GM19438 (cell line): Measurements from ENCODE around the gene POU5F1.
"Not testable (repeated sequence)": the region's sequence is repeated elsewhere in the genome, so short reads cannot be mapped to it uniquely, and the experiment has no call there.

Experiments
- ATAC-seq: cut with Tn5 transposase; IDR thresholded peaks from one replicate; pipeline ENCODE4 v1.9.1; 2021; ENCODE audit warnings: low read depth; ENCODE audit not compliant: unreplicated experiment

Gene POU5F1

GRCh38 chr6:31192431-31193105, 22.1 kb upstream of the POU5F1 start:
- ATAC-seq: not testable (repeated sequence)

GRCh38 chr6:31190488-31190887, 20.0 kb upstream of the POU5F1 start:
- ATAC-seq: peak; percentile 65

- not testable (repeated sequence) for ATAC-seq
Observed at GRCh38 chr6:31189223-31189622, 18.7 kb upstream of the POU5F1 start.

GRCh38 chr6:31187780-31188194, 17.3 kb upstream of the POU5F1 start:
- no peak for ATAC-seq

- no peak for ATAC-seq
Observed at GRCh38 chr6:31186052-31186734, 15.7 kb upstream of the POU5F1 start.

- ATAC-seq: not testable (repeated sequence)
Observed at GRCh38 chr6:31185695-31186051, 15.2 kb upstream of the POU5F1 start.

GRCh38 chr6:31183859-31184258, 13.4 kb upstream of the POU5F1 start:
- not testable (repeated sequence) for ATAC-seq

GRCh38 chr6:31183287-31183686, 12.8 kb upstream of the POU5F1 start:
- not testable (repeated sequence) for ATAC-seq

GRCh38 chr6:31180500-31180899, 10.0 kb upstream of the POU5F1 start:
- ATAC-seq: no peak

GRCh38 chr6:31179896-31180295, 9.4 kb upstream of the POU5F1 start:
- ATAC-seq: no peak

GRCh38 chr6:31179042-31179386, 8.5 kb upstream of the POU5F1 start:
- ATAC-seq: no peak

GRCh38 chr6:31178143-31179041, 7.9 kb upstream of the POU5F1 start:
- no peak for ATAC-seq

GRCh38 chr6:31175971-31176370, 5.5 kb upstream of the POU5F1 start:
- no peak for ATAC-seq

GRCh38 chr6:31174378-31174777, 3.9 kb upstream of the POU5F1 start:
- ATAC-seq: no peak

GRCh38 chr6:31173406-31173805, 2.9 kb upstream of the POU5F1 start:
- no peak for ATAC-seq

- ATAC-seq: no peak
Observed at GRCh38 chr6:31172973-31173384, 2.5 kb upstream of the POU5F1 start.

GRCh38 chr6:31171931-31172905, 1.7 kb upstream of the POU5F1 start:
- no peak for ATAC-seq

GRCh38 chr6:31170987-31171671, 647 bp upstream of the POU5F1 start:
- ATAC-seq: no peak

- not testable (repeated sequence) for ATAC-seq
Observed at GRCh38 chr6:31169858-31170599, 453 bp downstream of the POU5F1 start.
